Lung (tissue), 12 donors: ENCODE results near the gene ITGAD. TPM values are rescaled to one million over a fixed set of nuclear protein-coding genes. Genes with fewer than 3 reads are reported as not detected.
A peak's percentile ranks its signal among the peaks of the same experiment; 100 is the strongest.

ENCODE experiments used
- ATAC-seq: fragments of 200-7000 bp; cut with Tn5 transposase; one replicate; pipeline ENCODE4 v1.9.1; 2020; ENCODE audit warnings: moderate number of reproducible peaks; ENCODE audit not compliant: insufficient read depth, low FRiP score
- DNase-seq, 3 donors: peaks; one replicate each; pipeline ENCODE4 v3.0.0-alpha.2; 2013 to 2017
- H3K27ac ChIP-seq, 2 donors: one replicate each; pipeline ENCODE4 v1.5.1; 2013; ENCODE audit warnings: mild to moderate bottlenecking in 2 of 2, moderate library complexity in 2 of 2, control low read depth in 1 of 2, inconsistent platforms in 1 of 2, low read depth in 1 of 2, low read length in 1 of 2
- H3K27me3 ChIP-seq, 3 donors: one replicate each; pipeline ENCODE4 v1.5.1; 2013; ENCODE audit warnings: low read length in 2 of 3; ENCODE audit not compliant: control insufficient read depth in 3 of 3, insufficient read depth in 3 of 3
- H3K36me3 ChIP-seq, 4 donors: one replicate each; pipeline ENCODE4 v1.5.1; 2013; ENCODE audit warnings: low read length in 4 of 4, mild to moderate bottlenecking in 1 of 4, moderate library complexity in 1 of 4; ENCODE audit not compliant: control insufficient read depth in 4 of 4, insufficient read depth in 4 of 4
- H3K4me1 ChIP-seq, 5 donors: one replicate each; pipeline ENCODE4 v1.5.1; 2013; ENCODE audit warnings: low read length in 5 of 5, mild to moderate bottlenecking in 2 of 5, moderate library complexity in 1 of 5; ENCODE audit not compliant: control insufficient read depth in 5 of 5, insufficient read depth in 5 of 5
- H3K4me3 ChIP-seq: one replicate; pipeline ENCODE4 v1.5.1; 2013; ENCODE audit warnings: mild to moderate bottlenecking, control low read depth, moderate library complexity
- H3K9ac ChIP-seq, 2 donors: one replicate each; pipeline ENCODE4 v1.5.1; 2013; ENCODE audit warnings: low read length in 2 of 2, control low read depth in 1 of 2; ENCODE audit not compliant: insufficient read depth in 1 of 2
- H3K9me3 ChIP-seq, 4 donors: one replicate each; pipeline ENCODE4 v1.5.1; 2013; ENCODE audit warnings: low read length in 3 of 4, mild to moderate bottlenecking in 1 of 4, moderate library complexity in 1 of 4; ENCODE audit not compliant: control insufficient read depth in 4 of 4, insufficient read depth in 3 of 4
- WGBS, 2 donors: extraction: QIAGEN DNeasy Blood & Tissue Kit; methylation state at CpG; one replicate each; pipeline ENCODE4 v1.1.7; 2013; 5-methylcytosine and 5-hydroxymethylcytosine counted together
- polyA plus RNA-seq, 2 donors: library from polyadenylated mRNA; stranded (reverse); fragments of 200-250 nt; gene quantifications; one replicate each; pipeline ENCODE4 v1.2.1, GENCODE V29; 2013
- total RNA-seq, 2 donors: library from RNA; depleted of rRNA in 1 of 2; stranded (reverse); fragments of >200 nt in 1 of 2; gene quantifications; one replicate each; pipeline ENCODE4 v1.2.1, GENCODE V29; 2014 to 2021
- TF ChIP-seq, protein P1 (sequence below): IDR thresholded peaks from 2 replicates; pipeline ENCODE4 v1.5.1; 2012; ENCODE audit warnings: mild to moderate bottlenecking; ENCODE audit errors: control extremely low read depth, extremely low read depth
- donor health status: control.
- donor health status: control.
- donor health status: Bipolar disorder and iron deficiency.
- donor health status: healthy.
- donor health status: DM: yes; HTN: yes; CAD: no.

ITGAD gene
- total and polyA plus RNA-seq, 4 donors: 0.19 to 1.5 (median 0.33) TPM

DNA sequence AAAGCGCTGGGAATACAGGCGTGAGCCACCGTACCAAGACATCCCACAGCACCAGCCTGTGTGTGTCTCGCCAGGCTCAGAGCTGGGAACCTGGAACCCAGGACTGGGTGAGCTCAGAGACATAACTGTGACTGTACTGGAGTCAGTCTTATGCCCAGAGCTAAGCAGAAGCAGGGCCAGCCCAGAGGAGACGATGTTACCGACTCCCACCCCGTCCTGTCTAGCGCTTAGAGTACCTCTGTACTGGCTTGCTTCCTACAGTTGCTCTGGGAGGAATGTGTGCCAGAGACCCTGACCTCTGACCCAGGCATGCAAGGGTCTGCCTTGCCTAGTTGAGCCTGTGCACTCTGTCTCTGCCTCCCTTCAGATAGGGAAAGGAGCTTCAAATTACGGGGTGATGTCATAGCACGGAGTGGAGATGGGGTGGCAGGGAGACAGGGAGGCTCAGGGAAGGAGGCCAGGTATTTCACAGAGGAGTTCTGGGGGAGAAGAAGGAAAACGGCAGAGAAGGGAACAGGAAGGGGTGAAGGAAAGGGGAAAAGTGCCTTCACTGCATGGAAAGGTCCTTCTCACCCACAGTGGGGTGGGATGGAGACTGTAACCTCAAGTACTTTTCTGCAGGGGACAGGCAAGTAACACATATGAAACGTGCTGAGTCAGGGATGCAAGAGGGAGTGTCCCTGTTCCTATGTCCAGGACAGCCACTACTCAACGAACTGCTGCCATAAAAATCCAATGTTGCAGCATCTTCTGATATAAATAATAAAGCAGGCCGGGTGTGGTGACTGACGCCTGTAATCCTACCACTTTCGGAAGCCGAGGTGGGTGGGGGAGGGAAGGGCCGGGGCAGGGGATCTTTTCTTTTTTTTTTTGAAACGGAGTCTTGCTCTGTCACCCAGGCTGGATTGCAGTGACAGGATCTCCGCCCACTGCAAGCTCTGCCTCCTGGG is 60.4 kb downstream of the ITGAD start:
- Histone ChIP-seq H3K27me3 (no peaks in the 10 kb centered on the region), H3K4me3 (no peak overlapping the region), H3K4me1 (peaks cover 6 to 44% (median 21%) of the 10 kb centered on the region in 5 donors), H3K9ac (no peak overlapping the region), H3K9me3 (no peaks in the 10 kb centered on the region), H3K27ac (peak overlapping the region in 1 of 2 donors; percentile 55), H3K36me3 (peaks cover 0 to 6% (median 1%) of the 10 kb centered on the region in 4 donors)
- no peak for ATAC-seq
- WGBS, 2 donors: 49 to 55% methylated on average over 20 of the region's 20 CpGs
- TF ChIP-seq, protein P1, sequence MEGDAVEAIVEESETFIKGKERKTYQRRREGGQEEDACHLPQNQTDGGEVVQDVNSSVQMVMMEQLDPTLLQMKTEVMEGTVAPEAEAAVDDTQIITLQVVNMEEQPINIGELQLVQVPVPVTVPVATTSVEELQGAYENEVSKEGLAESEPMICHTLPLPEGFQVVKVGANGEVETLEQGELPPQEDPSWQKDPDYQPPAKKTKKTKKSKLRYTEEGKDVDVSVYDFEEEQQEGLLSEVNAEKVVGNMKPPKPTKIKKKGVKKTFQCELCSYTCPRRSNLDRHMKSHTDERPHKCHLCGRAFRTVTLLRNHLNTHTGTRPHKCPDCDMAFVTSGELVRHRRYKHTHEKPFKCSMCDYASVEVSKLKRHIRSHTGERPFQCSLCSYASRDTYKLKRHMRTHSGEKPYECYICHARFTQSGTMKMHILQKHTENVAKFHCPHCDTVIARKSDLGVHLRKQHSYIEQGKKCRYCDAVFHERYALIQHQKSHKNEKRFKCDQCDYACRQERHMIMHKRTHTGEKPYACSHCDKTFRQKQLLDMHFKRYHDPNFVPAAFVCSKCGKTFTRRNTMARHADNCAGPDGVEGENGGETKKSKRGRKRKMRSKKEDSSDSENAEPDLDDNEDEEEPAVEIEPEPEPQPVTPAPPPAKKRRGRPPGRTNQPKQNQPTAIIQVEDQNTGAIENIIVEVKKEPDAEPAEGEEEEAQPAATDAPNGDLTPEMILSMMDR: no peak
- no peak for DNase-seq

DNA sequence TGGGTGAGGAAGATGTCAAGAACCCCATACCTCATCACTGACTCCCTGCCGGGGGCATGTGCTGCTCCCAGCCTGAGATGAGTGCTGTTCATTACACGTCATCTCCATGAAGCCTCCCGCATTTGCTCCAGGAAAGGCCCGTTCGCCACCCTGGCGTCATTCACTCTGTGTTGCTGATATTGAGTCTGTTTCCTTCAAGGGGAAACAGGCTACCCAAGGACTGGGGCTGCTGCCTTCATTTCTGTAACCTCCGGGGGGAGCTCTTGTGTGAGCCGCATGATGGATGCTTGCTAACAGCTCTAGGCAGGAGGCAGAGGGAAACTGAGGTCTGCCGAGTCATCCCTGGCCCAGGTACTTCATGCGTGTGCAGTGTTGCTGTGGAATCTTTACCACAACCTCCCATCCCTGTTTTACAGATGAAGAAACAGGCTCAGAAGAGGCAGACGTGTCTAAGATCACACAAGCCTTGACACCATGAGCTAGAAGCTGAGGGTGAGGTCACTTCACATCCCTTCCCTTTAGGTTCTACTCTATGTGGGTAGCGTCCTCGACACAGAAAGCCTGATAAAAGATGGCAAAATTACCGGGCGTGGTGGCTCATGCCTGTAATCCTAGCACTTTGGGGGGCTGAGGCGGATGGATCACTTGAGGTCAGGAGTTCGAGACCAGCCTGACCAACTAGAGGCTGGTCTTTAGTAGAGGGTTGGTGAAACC is 62.6 kb downstream of the ITGAD start:
- TF ChIP-seq, protein P1: no peak
- no peak overlapping the region for H3K4me3 ChIP-seq
- H3K36me3 ChIP-seq: peaks cover 0 to 4% (median 2%) of the 10 kb centered on the region in 4 donors
- no peaks in the 10 kb centered on the region for H3K27me3 ChIP-seq
- peaks cover 12 to 45% (median 21%) of the 10 kb centered on the region in 5 donors for H3K4me1 ChIP-seq
- no peak for DNase-seq
- no peaks in the 10 kb centered on the region for H3K9me3 ChIP-seq
- no peak for ATAC-seq
- 56 to 73% methylated on average over 17 of the region's 17 CpGs for WGBS, 2 donors
- no peak overlapping the region for H3K27ac ChIP-seq
- no peak overlapping the region for H3K9ac ChIP-seq

DNA sequence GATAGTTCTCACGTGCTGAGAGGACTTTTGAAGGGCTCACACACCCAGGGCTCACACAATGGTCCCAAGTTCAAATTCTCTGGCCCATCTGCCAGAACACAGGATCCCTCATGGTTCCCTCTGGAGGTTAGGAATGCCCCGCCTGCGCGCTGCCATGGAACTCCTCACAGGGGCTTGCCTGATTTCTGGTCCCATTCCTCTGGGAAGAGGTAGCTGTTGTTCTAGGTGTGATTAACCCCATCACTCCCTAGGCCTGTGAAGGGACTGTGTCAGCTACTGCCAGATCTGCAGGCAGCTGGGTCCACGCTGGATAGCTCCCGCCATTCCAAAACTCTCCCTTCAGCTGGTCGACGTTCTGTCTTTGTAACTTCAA is 63.8 kb downstream of the ITGAD start:
- Histone ChIP-seq H3K27ac (peak overlapping the region in 1 of 2 donors; percentile 17), H3K4me1 (peaks cover 12 to 40% (median 21%) of the 10 kb centered on the region in 5 donors), H3K9ac (no peak overlapping the region), H3K36me3 (peaks cover 0 to 4% (median 2%) of the 10 kb centered on the region in 4 donors), H3K4me3 (no peak overlapping the region), H3K27me3 (no peaks in the 10 kb centered on the region), H3K9me3 (no peaks in the 10 kb centered on the region)
- DNase-seq (no peak), ATAC-seq (no peak)
- TF ChIP-seq, protein P1: no peak
- 84 to 87% methylated on average over 8 of the region's 8 CpGs for WGBS, 2 donors
